Upper lobe of right lung (tissue), 1 donor: ENCODE results near the gene CSDE1. TPM values are rescaled to one million over a fixed set of nuclear protein-coding genes. Genes with fewer than 3 reads are reported as not detected.

ENCODE experiments used
- ATAC-seq: fragments of 200-7000 bp; cut with Tn5 transposase; one replicate; pipeline ENCODE4 v1.9.1; 2020; ENCODE audit warnings: mild to moderate bottlenecking, moderate library complexity
- DNase-seq: peaks from one replicate; pipeline ENCODE4 v3.0.0-alpha.2; 2020
- H3K27ac ChIP-seq: fragments of 200-600 bp; one replicate; pipeline ENCODE4 v1.8.0; 2022
- H3K27me3 ChIP-seq: fragments of 200-600 bp; one replicate; pipeline ENCODE4 v1.8.0; 2022; ENCODE audit warnings: mild to moderate bottlenecking
- H3K36me3 ChIP-seq: fragments of 200-600 bp; one replicate; pipeline ENCODE4 v1.8.0; 2022
- H3K4me1 ChIP-seq: fragments of 200-600 bp; one replicate; pipeline ENCODE4 v1.8.0; 2022
- H3K4me3 ChIP-seq: fragments of 200-600 bp; one replicate; pipeline ENCODE4 v1.8.0; 2022; ENCODE audit warnings: mild to moderate bottlenecking
- H3K9me3 ChIP-seq: fragments of 200-600 bp; one replicate; pipeline ENCODE4 v1.8.0; 2022
- CTCF ChIP-seq: fragments of 200-600 bp; IDR thresholded peaks from one replicate; pipeline ENCODE4 v1.8.0; 2022; ENCODE audit warnings: antibody characterized with exemption
- intact Hi-C: fragments of 100-400 bp; cut with DNase I; formaldehyde crosslinking; loops from one replicate; pipeline ENCODE4 v1.11.0; 2022
- total RNA-seq: library from RNA; stranded (reverse); fragmentation: NEBNext Ultra II Directional; extraction: Animal tissue kit (Norgen Biotek cat#: 25700); gene quantifications from one replicate; pipeline ENCODE4 v1.2.1, GENCODE V29; 2021
- donor health status: DM: no; HTN: yes; CAD: no; lungs with severe emphysema.

The CSDE1 gene
- total RNA-seq, 1 donor from 2014 or later: 551 TPM

DNA sequence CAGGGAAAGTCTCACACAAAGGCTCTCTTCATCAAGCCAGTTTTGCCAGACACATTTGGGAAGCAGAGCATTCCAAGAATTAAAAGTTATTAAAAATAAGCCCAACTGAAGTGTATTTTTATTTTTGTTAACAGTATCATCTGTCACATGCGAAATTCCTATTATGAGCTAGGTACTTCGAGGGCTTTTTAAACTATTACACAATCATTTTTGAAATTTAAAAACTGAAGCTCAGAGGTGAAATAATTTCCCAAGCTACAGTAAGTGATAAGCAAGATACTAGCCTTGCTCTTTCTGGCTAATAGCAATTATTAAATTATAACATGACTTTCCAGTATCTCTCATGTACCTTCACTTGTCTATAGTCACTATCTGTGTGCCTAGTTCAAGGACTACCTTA, 29.2 kb downstream of the CSDE1 start:
- DNase-seq (no peak), ATAC-seq (no peak)
- intact Hi-C loops: no loop called here
- Histone ChIP-seq H3K9me3 (no peaks in the 10 kb centered on the region), H3K4me3 (no peak overlapping the region), H3K27ac (no peak overlapping the region), H3K4me1 (no peaks in the 10 kb centered on the region), H3K36me3 (peaks cover 99% of the 10 kb centered on the region), H3K27me3 (no peaks in the 10 kb centered on the region)
- TF ChIP-seq CTCF: no peak

GRCh38 chr1:114725230-114725629, 32.6 kb downstream of the CSDE1 start:
- TF ChIP-seq CTCF: no peak
- H3K27ac ChIP-seq: no peak overlapping the region
- H3K36me3 ChIP-seq: peaks cover 99% of the 10 kb centered on the region
- DNase-seq (no peak), ATAC-seq (no peak)
- H3K9me3 ChIP-seq: no peaks in the 10 kb centered on the region
- intact Hi-C loops: no loop called here
- no peaks in the 10 kb centered on the region for H3K4me1 ChIP-seq
- H3K27me3 ChIP-seq: no peaks in the 10 kb centered on the region
- H3K4me3 ChIP-seq: no peak overlapping the region

DNA sequence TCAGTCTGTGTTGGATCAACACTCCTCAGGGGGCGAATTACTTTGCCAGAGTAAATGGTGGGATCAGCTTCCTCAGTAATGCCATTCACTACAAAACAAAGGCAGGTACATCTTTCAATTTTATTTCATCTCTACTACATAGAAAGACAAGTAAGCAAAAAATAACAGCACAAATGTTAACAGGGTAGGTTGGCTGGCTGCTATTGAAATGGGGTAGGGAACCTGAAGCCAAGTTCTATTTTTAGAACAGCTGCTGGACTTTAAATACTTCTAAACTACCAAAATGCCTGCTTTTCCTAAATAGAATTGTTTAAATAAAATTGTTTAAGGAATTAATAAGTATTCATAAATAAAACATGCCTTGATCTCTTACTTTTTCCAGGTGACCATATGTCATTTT, 33.9 kb downstream of the CSDE1 start:
- H3K4me3 ChIP-seq: no peak overlapping the region
- no peak for TF ChIP-seq CTCF
- intact Hi-C loops: no loop called here
- no peak for DNase-seq
- ATAC-seq: no peak
- peaks cover 100% of the 10 kb centered on the region for H3K36me3 ChIP-seq
- H3K27ac ChIP-seq: no peak overlapping the region
- no peaks in the 10 kb centered on the region for H3K27me3 ChIP-seq
- no peaks in the 10 kb centered on the region for H3K9me3 ChIP-seq
- no peaks in the 10 kb centered on the region for H3K4me1 ChIP-seq

DNA sequence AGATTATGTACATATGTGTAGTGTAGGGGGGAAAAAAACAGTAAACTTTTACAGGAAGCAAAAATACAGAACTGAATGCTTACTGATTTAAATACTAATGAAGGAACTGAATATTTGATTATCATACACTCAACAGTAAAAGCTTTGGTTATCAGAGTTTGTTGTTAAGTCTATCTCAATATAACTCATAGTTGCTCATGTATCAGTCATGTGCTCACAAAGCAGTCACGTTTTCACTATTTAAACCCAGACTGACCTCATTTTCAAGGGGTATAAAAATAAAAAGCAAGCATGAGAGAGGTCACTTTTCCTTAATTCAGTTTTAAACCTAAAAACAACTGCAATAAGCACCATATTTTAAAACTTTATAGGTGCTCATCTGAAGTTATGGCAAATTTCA, 34.3 kb downstream of the CSDE1 start:
- Histone ChIP-seq H3K9me3 (no peaks in the 10 kb centered on the region), H3K27me3 (no peaks in the 10 kb centered on the region), H3K4me1 (no peaks in the 10 kb centered on the region), H3K36me3 (peaks cover 100% of the 10 kb centered on the region), H3K27ac (no peak overlapping the region), H3K4me3 (no peak overlapping the region)
- intact Hi-C loops: no loop called here
- ATAC-seq (no peak), DNase-seq (no peak)
- TF ChIP-seq CTCF: no peak

DNA sequence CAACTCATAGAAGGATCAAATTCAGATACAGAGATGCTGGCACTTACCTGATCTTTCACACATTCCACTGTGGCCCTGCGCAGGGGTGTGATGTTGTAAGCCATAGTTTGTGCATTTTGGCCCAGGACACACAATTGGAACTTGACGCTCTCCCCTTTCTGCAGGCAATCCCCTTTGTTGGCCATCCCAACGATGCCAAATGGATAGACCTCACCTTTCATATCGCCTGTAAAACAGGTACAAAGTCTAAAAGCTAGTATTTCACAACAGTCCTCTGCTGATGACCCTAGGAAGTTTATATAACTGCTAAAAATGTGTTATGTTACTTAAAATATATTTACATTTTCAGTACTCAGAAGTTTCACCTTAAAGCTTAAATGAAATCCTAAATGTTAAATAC, 37.3 kb downstream of the CSDE1 start:
- Histone ChIP-seq H3K36me3 (peaks cover 85% of the 10 kb centered on the region), H3K9me3 (no peaks in the 10 kb centered on the region), H3K4me1 (peaks cover 4% of the 10 kb centered on the region), H3K27me3 (no peaks in the 10 kb centered on the region), H3K4me3 (no peak overlapping the region), H3K27ac (no peak overlapping the region)
- ATAC-seq (no peak), DNase-seq (no peak)
- no peak for TF ChIP-seq CTCF
- intact Hi-C loops: no loop called here

DNA sequence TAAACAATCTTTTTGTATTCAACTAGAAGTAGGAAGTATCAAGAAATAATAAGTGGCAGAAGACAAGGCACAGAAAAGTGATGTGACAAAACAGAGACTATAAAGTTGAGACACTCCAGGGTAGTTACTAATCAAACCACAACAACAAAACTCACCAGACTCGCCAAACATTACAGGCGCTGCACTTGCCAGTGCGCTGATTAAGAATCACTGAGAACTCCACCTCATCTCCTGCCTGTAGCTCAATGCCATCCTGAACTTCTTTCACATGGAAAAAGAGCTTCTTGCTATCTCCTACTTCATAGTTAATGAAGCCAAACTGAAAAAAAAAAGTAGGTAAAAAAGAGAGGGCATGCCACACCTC, 38.4 kb downstream of the CSDE1 start:
- no peak overlapping the region for H3K4me3 ChIP-seq
- DNase-seq (no peak), ATAC-seq (no peak)
- no peaks in the 10 kb centered on the region for H3K9me3 ChIP-seq
- H3K36me3 ChIP-seq: peaks cover 76% of the 10 kb centered on the region
- H3K4me1 ChIP-seq: peaks cover 14% of the 10 kb centered on the region
- no peak overlapping the region for H3K27ac ChIP-seq
- no peak for TF ChIP-seq CTCF
- H3K27me3 ChIP-seq: no peaks in the 10 kb centered on the region
- intact Hi-C loops: no loop called here
